GM21390 (cell line): ENCODE measurements around the gene SETD4.

Experiments
- ATAC-seq: cut with Tn5 transposase; IDR thresholded peaks from one replicate; pipeline ENCODE4 v1.9.1; 2021; ENCODE audit not compliant: unreplicated experiment

Gene SETD4

DNA sequence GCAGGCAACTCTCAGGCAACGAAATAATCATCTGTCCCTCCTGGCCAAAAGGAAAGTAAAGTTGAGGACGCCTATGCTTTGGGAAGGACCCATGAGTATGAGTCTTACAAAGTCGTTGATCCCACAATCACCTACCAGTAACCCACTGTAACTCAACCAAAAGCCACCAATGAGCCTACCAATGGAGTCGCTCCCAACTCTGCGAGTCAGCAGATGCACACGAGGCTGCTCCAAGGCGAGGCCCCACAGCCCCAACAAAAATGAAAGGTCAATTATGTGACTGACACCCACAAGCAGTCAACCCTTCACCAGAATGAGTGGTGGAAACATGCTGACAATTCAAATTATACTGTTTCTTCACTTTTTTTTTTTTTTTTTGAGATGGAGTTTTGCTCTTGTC, 12.0 kb downstream of the SETD4 start:
- ATAC-seq: no peak

DNA sequence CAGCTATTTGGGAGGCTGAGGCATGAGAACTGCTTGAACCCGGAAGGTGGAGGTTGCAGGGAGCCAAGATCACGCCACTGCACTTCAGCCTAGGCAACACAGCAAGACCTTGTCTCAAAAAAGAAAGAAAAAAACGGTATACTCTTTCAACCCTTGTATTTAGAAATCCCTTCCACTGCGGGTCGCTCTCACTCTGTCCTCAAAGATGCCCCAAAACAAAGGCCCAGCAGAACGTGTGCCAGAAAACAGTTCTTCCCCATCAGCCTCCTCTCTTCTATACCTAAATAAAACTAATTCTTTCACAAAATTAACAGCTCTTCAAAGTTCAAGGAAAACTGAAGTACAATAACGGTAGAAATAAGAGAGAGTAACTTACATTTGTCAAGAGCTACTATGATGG, 13.2 kb downstream of the SETD4 start:
- no peak for ATAC-seq

DNA sequence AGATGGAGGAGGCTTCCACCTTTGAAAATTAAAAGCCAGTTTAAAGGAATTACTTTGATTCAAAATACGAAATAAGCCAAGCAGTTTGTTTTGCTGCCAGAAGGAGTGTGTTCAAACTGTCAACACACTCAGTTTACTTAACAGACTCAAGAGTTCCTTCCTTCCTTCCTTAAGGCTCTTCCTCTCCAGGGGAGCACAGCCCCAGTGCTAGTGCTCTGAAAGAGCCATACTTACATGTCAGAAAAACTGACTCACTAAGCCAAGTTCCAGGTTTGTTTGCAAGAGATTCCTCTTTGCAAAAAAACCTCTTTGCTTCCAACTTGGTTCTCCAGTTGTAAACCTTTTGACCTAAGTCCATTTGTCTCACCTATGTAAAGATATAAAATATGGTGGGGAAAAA, 14.3 kb downstream of the SETD4 start:
- ATAC-seq: no peak

DNA sequence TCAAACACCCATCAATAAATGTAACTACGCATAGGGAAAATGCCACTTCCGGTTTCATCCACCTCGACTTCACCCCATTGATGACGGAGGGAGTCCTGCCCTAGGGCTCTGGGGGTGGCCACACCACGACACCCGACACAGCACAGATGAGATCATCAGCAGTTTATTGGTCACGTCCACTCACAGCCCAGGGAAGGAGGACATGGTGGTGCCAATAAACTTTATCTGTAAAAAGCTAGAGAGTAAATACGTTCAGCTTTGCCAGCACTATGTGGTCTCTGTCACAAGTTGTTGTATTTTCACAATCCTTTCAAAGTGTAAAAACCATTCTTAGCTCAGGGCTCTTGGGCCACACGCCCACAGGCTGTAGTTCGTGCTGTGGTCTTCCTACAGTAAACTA, 16.3 kb downstream of the SETD4 start:
- ATAC-seq: no peak

DNA sequence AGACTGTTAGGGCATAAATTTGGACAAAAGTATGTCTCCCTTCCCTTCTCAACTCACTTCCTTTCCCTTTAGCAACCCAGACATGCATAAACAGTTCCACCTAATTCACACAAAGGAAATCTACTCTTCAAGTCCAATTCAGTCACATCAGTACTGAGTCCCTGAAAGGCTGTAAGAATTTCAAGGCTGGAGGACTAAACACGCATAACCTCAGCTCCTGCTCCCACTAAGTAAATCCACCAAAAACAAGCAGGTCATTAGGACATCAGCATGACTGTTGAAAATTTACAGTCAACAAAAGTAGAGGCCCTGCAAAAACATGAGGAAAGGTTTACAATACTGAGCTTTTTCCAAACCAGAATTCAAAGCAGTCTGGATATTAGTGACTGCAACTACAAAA, 18.4 kb downstream of the SETD4 start:
- no peak for ATAC-seq

DNA sequence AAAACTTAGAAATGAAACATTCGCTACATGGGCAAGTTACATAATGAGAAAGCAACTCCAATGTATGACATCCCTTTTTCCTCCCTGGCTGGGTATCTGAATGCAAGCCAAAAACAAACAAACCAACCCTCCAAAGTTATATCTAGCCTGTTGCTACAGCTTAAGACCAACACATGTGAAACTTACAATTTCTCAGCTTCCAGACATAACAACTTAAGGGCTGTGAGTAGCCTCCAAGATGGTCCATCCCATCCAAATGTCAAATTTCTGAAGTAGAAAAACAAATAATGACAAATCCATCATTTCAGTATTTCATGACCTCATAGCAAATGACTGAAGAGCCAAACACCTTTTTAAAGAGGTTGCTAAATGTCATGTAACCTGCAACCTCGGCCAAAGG, 19.9 kb downstream of the SETD4 start:
- no peak for ATAC-seq

DNA sequence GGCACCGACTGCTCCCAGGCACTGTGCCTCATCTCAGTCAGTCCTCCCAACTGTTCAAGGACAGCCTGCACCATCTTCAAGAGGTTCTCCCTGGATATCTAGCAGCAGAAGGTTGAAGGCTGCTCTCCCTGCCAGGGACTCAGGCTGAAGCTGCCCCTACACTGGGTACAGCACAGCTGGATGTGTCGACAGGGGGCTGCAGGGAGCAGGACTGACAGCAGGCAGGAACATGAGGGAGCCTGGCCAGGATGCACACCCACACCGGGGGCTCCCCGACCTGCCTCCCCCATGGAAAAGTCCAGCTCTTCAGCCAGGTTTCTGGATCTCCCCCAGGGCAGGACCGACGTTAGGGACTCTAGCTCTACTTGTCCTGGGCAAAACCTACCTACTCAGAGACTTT, 20.5 kb downstream of the SETD4 start:
- no peak for ATAC-seq

DNA sequence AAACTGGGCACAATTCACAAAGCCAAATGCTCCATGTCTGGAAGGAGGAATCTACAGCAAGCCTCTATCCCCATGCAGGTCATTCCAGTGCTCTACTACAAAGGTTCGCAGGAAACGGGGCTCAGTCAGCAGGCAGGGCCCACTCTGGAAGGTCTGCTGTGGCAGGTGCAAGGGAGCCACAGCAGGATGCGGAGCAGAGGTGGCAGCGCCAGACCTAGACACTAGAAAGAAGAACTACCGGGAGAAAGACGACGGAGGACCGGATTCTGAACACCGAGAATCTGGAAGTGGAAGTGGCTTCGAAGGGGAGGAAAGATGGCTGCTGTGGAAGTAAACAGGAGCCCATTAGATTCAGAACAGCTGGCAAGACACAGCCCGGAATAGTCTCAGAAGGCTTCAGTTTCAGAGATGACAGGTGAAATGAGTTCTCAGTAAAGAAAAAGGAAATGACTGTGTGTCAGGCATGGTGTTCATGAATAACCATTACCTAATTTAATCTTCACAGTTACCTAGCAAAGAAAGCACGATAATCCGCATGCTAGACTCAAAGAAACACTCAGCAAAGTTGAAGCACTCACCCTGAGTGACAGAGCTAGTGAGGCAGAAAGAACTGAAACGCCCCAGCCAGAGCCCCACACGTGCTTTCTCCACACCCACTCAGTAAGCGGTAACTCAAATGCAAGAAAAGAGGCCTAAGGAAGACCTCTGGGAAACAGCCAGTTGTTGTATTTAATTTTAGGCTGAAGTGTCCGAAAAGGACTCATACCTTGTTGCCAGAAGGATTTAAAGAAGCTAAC, 21.4 kb downstream of the SETD4 start:
- ATAC-seq: no peak

DNA sequence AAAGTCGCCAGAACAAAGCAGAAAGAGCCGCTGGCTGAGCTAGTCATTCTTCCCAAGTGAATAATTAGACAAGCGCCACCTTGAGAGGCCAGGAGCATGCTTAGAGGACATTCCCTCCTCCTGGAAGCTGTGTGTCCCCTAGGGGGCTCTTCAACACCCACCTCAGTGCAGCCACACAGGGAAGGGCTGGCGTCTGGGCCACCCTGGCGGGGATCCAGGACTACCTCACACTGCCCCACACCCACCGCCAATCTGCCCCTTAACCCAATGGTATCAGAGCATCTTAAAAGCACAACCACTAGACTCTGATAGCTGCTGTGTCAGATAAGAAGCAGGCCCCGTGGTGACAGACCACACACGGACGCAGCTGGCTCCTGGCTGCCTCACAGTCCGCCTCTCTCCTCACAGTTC, 24.9 kb downstream of the SETD4 start:
- ATAC-seq: no peak

DNA sequence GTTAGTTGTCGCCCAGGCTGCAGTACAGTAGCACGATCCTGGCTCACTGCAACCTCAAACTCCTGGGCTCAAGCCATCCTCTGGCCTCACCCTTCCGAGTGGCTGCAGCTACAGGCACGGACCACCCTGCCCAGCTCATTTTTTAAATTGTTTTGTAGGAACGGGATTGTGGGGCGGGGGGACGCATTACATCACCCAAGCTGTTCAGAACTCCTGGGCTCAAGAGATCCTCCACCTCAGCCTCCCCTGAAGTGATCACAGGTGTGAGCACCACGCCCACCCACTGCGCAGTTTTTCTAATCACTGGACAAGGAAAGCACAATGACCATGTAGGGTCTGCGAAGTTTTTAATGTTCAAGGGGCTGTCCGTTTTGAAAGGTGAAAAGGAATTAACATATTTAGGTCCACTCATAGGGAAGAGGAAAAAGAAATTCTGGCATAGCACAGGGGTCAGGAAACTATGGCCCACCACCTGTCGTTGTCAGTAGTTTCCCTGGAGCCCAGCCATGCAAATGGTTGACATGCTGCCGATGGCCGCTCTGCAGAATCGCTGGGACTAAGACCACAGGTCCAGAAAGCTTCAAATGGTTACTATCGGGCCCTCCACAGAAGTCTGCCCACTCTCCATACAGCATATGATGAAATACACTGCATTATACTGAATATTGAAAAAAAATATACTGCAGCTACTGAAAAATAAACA, 26.0 kb downstream of the SETD4 start:
- no peak for ATAC-seq

DNA sequence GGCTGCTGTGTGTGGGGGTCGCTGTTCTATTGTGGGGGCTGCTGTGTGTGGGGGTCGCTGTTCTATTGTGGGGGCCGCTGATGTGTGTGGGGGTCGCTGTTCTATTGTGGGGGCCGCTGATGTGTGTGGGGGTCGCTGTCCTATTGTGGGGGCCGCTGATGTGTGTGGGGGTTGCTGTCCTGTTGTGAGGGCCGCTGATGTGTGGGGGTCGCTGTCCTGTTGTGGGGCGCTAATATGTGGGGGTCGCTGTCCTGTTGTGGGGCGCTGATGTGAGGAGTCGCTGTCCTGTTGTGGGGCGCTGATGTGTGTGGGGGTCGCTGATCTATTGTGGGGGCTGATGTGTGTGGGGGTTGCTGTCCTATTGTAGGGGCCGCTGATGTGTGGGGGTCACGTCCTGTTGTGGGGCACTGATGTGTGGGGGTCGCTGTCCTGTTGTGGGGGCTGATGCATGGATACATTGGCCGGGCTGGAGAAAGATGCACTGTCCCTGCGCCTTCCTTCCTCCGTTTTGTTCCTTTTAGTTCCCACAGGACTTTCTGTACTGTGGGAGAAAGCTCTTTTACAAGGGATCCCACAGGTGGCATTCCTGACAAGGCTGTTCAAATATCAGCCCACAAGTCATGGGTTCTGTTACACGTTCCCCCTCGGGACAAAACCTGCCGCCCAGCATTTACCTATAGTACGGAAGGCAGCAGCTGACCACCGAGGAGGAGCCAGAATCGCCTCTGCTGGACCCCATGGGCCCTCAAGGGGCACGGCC, 27.5 kb downstream of the SETD4 start:
- no peak for ATAC-seq

DNA sequence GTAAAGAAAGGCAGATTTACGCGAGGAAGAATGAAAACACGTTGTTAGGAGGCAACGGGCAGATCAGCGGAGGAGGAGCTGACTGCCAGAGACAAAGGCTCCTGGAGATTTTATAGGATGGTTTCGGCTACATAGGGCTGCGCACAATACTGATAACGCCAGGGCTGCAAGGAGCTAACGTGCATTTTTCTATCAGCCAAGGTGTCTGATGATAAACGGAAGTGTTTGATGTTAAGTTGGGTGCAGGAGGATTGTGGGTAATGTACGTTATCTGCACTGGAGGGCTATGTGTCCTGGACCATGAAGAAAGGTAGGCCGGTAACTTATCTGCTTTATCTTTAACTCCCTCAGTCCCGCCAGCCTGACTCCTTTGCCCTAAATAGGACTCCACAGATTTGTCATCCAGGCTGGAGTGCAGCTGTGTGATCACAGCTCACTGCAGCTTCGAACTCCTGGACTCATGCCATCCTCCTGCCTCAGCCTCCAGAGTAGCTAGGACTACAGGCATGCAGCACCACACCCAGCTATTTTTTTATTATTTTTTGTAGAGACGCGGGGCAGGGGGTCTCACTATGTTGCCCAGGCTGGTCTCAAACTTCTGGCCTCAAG, 29.6 kb downstream of the SETD4 start:
- no peak for ATAC-seq

DNA sequence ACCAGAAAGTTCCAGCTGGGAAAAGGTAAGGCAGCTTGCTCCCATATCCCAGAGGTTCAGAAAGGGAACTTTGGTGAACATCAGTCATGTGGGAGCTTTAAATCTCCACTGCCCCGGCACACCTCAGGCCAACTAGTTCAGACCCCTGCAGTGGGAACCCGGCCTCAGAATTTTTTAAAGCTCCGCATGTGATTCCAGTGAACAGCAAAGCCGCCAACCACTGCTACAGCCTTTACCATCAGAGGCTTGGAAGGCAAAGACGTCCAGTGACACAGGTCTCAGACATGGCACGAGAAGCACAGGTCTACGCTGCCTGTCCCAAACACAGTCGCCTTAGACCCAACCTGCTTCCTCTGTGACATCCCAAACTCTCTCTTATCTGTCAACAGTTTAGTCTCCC, 31.0 kb downstream of the SETD4 start:
- ATAC-seq: no peak

DNA sequence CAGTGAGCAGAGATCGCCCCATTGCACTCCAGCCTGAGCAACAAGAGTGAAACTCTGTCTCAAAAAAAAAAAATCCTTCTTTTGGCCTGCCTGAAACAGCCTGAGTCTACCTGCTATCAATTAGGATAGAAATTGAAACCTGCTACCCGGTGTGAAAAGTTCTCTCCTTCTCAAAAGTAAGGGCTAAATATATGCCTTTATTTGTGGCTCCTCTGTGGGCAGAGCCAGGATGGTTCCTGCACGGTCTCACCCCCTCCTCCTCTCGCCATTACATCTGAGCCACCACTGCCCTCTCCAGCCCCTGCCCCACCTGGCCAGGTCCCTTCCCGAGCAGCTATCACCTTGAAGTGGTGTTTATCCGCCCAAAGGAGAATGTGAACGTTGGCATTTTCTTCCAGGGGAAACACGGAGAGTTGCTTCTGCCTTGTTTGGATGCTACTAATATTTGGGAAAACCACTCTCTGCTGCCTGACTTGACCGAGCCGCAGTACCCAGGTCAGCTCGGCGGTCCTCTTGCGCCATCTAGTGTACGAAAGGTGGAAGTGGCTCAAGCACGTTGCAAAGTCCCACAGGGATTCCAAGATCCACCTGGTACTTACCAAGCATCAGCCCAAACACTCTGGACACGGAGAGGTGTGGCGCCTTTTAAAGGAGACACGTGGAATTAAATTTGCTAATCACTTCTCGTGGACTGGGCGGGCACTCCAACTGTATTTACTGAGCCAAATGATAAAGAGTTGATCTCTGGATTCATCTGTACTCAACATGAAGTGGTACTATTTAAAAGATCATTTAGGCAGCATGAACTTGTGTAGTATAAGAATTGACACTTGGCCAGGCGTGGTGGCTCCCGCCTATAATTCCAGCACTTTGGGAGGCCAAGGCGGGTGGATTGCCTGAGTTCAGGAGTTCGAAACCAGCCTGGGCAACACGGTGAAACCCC, 31.9 kb downstream of the SETD4 start:
- ATAC-seq: no peak

DNA sequence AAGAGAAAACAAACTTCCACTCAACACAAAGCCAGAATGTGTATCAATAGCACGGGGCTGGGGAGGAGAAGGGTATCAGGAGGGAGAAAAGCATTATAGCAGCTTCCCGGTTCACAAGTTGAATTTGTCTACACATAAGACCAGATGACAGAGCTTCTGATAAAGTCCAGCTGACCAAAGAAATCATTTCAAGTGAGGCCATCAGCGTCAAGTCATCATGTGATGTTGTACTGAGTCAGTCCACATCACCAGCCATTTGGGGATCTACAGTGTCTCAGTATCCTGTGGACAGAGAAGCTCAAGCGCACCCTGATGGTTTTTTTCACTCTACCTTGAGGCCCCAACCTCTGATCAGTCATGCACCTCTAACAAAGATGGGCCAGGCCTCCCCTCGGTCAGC, 33.0 kb downstream of the SETD4 start:
- no peak for ATAC-seq

DNA sequence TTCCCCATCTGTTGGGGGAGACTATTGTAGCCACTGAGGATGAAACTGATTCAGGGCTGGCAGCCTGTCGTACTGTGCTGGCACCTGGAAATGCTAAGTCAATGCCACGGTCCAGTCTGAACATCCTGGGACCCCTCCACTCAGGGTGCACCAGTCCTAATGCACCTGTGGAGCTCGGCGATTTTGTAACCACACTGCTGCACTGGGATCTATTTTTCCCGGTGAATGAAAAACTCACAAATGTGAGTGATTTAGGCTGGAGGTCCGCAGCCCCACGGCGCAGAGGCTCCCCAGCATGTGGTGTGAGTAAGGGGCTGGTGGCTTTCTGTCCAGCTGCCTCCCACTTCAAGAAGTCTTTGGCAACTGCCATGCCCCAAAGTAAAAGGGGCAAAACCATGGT, 35.5 kb downstream of the SETD4 start:
- no peak for ATAC-seq

DNA sequence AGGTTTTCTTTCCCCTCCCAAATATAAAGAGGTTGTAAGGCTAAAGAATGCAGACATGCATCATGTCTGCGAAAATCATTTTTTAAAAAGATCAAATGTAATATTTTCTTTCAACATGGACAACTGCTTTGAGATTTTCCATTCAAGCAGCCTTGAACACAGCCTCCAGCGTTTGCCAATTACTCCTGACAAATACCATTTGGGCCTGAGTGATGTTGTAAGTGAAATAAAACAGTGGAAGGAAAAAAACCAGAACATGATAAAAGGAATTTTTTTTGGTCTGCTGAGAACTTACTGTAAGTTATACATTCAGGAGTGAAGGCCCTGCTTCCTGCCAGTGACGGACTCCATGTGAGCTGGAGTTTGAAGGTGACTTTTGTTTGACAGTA, 37.2 kb downstream of the SETD4 start:
- ATAC-seq: no peak

DNA sequence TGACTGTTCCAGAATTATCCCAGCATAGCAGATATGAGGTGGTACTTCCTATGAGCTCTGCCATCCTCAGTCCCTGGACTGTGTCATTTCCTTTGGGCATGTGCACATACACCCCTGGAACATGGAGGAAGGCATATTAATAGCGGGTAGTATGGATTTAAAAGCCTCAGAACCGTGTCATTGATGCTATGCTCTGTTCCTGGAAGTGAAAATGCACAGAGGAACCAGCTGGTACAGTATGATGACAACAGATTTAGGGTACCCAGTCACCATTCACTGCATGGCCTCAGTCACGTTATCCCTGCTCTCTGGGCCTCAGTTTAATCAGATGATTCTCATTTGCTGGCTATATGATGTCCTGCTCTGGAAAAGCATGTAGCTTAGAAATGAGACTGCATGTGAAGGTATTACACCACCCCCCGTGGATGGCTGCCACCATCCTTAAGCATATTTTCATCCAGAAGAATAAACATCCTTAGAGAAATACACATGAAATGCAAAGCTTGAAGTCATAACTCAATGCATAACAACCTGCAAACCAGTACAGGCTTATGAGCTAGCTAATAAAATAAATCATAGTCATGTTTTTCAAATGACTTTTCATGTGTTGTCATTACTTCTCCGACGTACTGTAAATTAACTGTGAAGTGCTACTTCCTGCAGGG, 37.8 kb downstream of the SETD4 start:
- no peak for ATAC-seq

DNA sequence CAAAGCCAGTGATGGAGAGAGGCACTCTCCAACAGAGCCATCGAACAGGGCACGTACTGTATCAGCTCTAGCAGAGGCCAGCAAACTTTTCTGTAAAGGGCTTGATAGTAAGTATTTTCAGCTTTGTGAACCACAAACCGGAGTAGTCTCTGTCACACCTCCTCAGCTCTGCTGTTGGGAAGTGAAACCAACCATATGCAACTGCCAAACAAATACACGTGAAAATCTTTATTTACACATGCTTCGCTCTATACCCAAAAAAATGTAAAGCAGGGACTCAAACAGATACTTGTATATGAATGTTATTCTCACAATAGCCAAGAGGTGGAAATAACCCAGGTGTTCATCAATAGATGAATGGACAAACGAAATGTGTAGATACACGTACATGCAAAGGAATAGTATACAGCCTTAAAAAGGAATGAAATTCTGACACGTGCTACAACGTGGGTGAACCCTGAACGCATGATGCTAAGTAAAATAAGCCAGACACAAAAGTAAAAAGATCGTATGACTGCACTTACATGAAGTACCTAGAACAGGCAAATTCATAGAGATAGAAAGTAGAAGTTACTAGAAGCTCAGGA, 39.0 kb downstream of the SETD4 start:
- peak; percentile 86 for ATAC-seq

DNA sequence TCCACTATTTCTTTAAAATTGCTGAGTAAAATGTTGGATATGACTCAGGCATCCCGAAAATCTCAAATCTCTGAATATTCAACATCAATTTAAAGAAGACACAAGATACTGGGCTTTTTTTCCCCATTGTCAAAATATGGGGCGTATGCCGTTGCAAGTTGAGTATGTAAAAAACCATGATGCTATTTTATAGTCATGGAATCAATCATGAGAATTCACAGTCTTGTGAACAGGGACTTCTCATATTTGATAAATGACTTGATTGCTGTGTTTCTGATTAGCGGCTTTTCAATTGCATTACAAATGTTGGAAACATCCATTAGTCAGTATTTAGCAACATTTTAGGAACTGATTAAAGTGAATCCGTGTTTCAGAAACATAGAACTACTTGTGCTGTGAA, 45.3 kb downstream of the SETD4 start:
- no peak for ATAC-seq
